MM.1S (cell line): Measurements from ENCODE around the gene PTPRN2.

ENCODE experiments used
- DNase-seq: peaks from one replicate; pipeline ENCODE4 v3.0.0-alpha.2; 2015
- H2AFZ ChIP-seq: fragments of 300-600 bp; sonication (generic); 2 replicates; pipeline ENCODE4 v1.6.0; 2016; ENCODE audit warnings: antibody characterized with exemption, low read length
- H3F3A ChIP-seq: fragments of 300-600 bp; sonication (generic); 2 replicates; pipeline ENCODE4 v1.6.1; 2016; ENCODE audit warnings: mild to moderate bottlenecking, antibody characterized with exemption, low read length, moderate library complexity, mixed read lengths; ENCODE audit not compliant: insufficient read depth
- H3K27ac ChIP-seq: fragments of 300-600 bp; sonication (generic); 2 replicates; pipeline ENCODE4 v1.5.1; 2016; ENCODE audit warnings: mild to moderate bottlenecking, low read length
- H3K27me3 ChIP-seq: fragments of 300-600 bp; sonication (generic); replicated peaks from 2 replicates; pipeline ENCODE4 v1.6.0; 2016; ENCODE audit warnings: low read length; ENCODE audit not compliant: insufficient read depth
- H3K36me3 ChIP-seq: fragments of 300-600 bp; sonication (generic); replicated peaks from 2 replicates; pipeline ENCODE4 v1.6.1; 2016; ENCODE audit warnings: mild to moderate bottlenecking, low read length, mixed read lengths; ENCODE audit not compliant: insufficient read depth
- H3K4me1 ChIP-seq: fragments of 300-600 bp; sonication (generic); 2 replicates; pipeline ENCODE4 v1.6.1; 2016; ENCODE audit warnings: low read length, mixed read lengths
- H3K4me2 ChIP-seq: fragments of 300-600 bp; sonication (generic); 2 replicates; pipeline ENCODE4 v1.6.0; 2016; ENCODE audit warnings: low read depth, low read length
- H3K4me3 ChIP-seq: fragments of 300-600 bp; sonication (generic); 2 replicates; pipeline ENCODE4 v1.5.1; 2016; ENCODE audit warnings: low read length, mixed read lengths
- H3K79me2 ChIP-seq: fragments of 300-600 bp; sonication (generic); 2 replicates; pipeline ENCODE4 v1.6.1; 2016; ENCODE audit warnings: mixed run types, low read length, mixed read lengths
- H3K9ac ChIP-seq: fragments of 300-600 bp; sonication (generic); 2 replicates; pipeline ENCODE4 v1.6.1; 2016; ENCODE audit warnings: low read length, mixed read lengths
- H3K9me2 ChIP-seq: fragments of 300-600 bp; sonication (generic); replicated peaks from 2 replicates; pipeline ENCODE4 v1.6.1; 2016; ENCODE audit warnings: mild to moderate bottlenecking, low read length, mixed read lengths; ENCODE audit not compliant: insufficient read depth
- H3K9me3 ChIP-seq: fragments of 300-600 bp; sonication (generic); replicated peaks from 2 replicates; pipeline ENCODE4 v1.6.1; 2016; ENCODE audit warnings: mild to moderate bottlenecking, low read length, mixed read lengths; ENCODE audit not compliant: insufficient read depth
- H4K20me1 ChIP-seq: fragments of 300-600 bp; sonication (generic); 2 replicates; pipeline ENCODE4 v1.6.1; 2016; ENCODE audit warnings: mild to moderate bottlenecking, low read length, moderate library complexity, mixed read lengths; ENCODE audit not compliant: insufficient read depth
- EZH2 ChIP-seq: fragments of 300-600 bp; sonication (generic); optimal IDR thresholded peaks from 2 replicates; pipeline ENCODE3; 2017; ENCODE audit warnings: low read depth, mild to moderate bottlenecking, antibody characterized with exemption, low read length, mixed read lengths
- EZH2phosphoT487 ChIP-seq: fragments of 300-600 bp; sonication (generic); IDR thresholded peaks from 2 replicates; pipeline ENCODE4 v1.6.1; 2018; ENCODE audit warnings: antibody characterized with exemption, low read length
- TF ChIP-seq, protein P1 (sequence below): fragments of 300-600 bp; sonication (generic); IDR thresholded peaks from 2 replicates; pipeline ENCODE4 v1.5.1; 2016; ENCODE audit warnings: antibody characterized with exemption, low read length, mixed read lengths

PTPRN2 gene

GRCh38 chr7:158559356-158559755 lies 28.3 kb downstream of the PTPRN2 start:
- no peaks in the 10 kb centered on the region for H3F3A ChIP-seq
- no peaks in the 10 kb centered on the region for H3K36me3 ChIP-seq
- peaks cover 69% of the 10 kb centered on the region for H3K27me3 ChIP-seq
- H3K4me3 ChIP-seq: no peak overlapping the region
- no peak overlapping the region for H3K4me2 ChIP-seq
- no peak overlapping the region for H2AFZ ChIP-seq
- TF ChIP-seq, protein P1, sequence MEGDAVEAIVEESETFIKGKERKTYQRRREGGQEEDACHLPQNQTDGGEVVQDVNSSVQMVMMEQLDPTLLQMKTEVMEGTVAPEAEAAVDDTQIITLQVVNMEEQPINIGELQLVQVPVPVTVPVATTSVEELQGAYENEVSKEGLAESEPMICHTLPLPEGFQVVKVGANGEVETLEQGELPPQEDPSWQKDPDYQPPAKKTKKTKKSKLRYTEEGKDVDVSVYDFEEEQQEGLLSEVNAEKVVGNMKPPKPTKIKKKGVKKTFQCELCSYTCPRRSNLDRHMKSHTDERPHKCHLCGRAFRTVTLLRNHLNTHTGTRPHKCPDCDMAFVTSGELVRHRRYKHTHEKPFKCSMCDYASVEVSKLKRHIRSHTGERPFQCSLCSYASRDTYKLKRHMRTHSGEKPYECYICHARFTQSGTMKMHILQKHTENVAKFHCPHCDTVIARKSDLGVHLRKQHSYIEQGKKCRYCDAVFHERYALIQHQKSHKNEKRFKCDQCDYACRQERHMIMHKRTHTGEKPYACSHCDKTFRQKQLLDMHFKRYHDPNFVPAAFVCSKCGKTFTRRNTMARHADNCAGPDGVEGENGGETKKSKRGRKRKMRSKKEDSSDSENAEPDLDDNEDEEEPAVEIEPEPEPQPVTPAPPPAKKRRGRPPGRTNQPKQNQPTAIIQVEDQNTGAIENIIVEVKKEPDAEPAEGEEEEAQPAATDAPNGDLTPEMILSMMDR: no peak
- TF ChIP-seq EZH2 (no peak), EZH2phosphoT487 (no peak)
- no peaks in the 10 kb centered on the region for H3K9me3 ChIP-seq
- H4K20me1 ChIP-seq: no peaks in the 10 kb centered on the region
- DNase-seq: no peak
- H3K27ac ChIP-seq: no peak overlapping the region
- no peaks in the 10 kb centered on the region for H3K9me2 ChIP-seq
- no peaks in the 10 kb centered on the region for H3K79me2 ChIP-seq
- H3K4me1 ChIP-seq: no peaks in the 10 kb centered on the region
- H3K9ac ChIP-seq: no peak overlapping the region

GRCh38 chr7:158558816-158559215 lies 28.8 kb downstream of the PTPRN2 start:
- Histone ChIP-seq H3K9me3 (no peaks in the 10 kb centered on the region), H2AFZ (no peak overlapping the region), H3K4me1 (no peaks in the 10 kb centered on the region), H3K27me3 (peaks cover 67% of the 10 kb centered on the region), H3K27ac (no peak overlapping the region), H3K36me3 (no peaks in the 10 kb centered on the region), H3K4me2 (no peak overlapping the region), H4K20me1 (no peaks in the 10 kb centered on the region), H3K9me2 (no peaks in the 10 kb centered on the region), H3K79me2 (no peaks in the 10 kb centered on the region), H3F3A (no peaks in the 10 kb centered on the region), H3K4me3 (no peak overlapping the region), H3K9ac (no peak overlapping the region)
- TF ChIP-seq, protein P1: no peak
- TF ChIP-seq EZH2phosphoT487 (no peak), EZH2 (no peak)
- DNase-seq: no peak

GRCh38 chr7:158557441-158557755 lies 30.2 kb downstream of the PTPRN2 start:
- no peaks in the 10 kb centered on the region for H4K20me1 ChIP-seq
- H3F3A ChIP-seq: no peaks in the 10 kb centered on the region
- no peak for DNase-seq
- H3K9ac ChIP-seq: no peak overlapping the region
- H3K4me3 ChIP-seq: no peak overlapping the region
- H3K4me1 ChIP-seq: no peaks in the 10 kb centered on the region
- H3K36me3 ChIP-seq: no peaks in the 10 kb centered on the region
- TF ChIP-seq EZH2phosphoT487 (no peak), EZH2 (no peak)
- TF ChIP-seq, protein P1: no peak
- no peak overlapping the region for H2AFZ ChIP-seq
- H3K27me3 ChIP-seq: peaks cover 53% of the 10 kb centered on the region
- H3K9me3 ChIP-seq: no peaks in the 10 kb centered on the region
- H3K79me2 ChIP-seq: no peaks in the 10 kb centered on the region
- H3K9me2 ChIP-seq: no peaks in the 10 kb centered on the region
- no peak overlapping the region for H3K27ac ChIP-seq
- no peak overlapping the region for H3K4me2 ChIP-seq
